NB4 (cell line): Measurements from ENCODE around the gene TRMT1L.

ENCODE experiments used
- DNase-seq: peaks from one replicate; pipeline ENCODE4 v3.0.0; 2010; ENCODE audit warnings: low read depth
- H3K4me3 ChIP-seq: one replicate; pipeline ENCODE4 v1.5.1; 2011; ENCODE audit warnings: mild to moderate bottlenecking, low read depth, low read length, moderate library complexity
- CTCF ChIP-seq: IDR thresholded peaks from one replicate; pipeline ENCODE4 v1.5.1; 2012; ENCODE audit warnings: low read depth, low read length
- MAX ChIP-seq: IDR thresholded peaks from 2 replicates; pipeline ENCODE4 v1.6.1; 2011; ENCODE audit warnings: low read depth, low read length
- MYC ChIP-seq: IDR thresholded peaks from 2 replicates; pipeline ENCODE4 v1.6.1; 2011; ENCODE audit warnings: low read depth, low read length
- POLR2A ChIP-seq: IDR thresholded peaks from 2 replicates; pipeline ENCODE4 v1.6.1; 2011; ENCODE audit warnings: mild to moderate bottlenecking; ENCODE audit not compliant: insufficient read length; ENCODE audit errors: extremely low read depth

TRMT1L gene

GRCh38 chr1:185137896-185138545 lies 18.7 kb downstream of the TRMT1L start:
- no peak overlapping the region for H3K4me3 ChIP-seq
- TF ChIP-seq MYC (no peak), POLR2A (no peak), CTCF (no peak), MAX (no peak)
- no peak for DNase-seq

- no peak for TF ChIP-seq CTCF
- no peak for TF ChIP-seq MAX
- no peak for TF ChIP-seq POLR2A
- no peak for TF ChIP-seq MYC
- DNase-seq = no peak
- no peak overlapping the region for H3K4me3 ChIP-seq
These were observed 24.2 kb downstream of the TRMT1L start for GRCh38 chr1:185132534-185132933.

GRCh38 chr1:185129708-185130107 lies 27.0 kb downstream of the TRMT1L start:
- TF ChIP-seq CTCF (no peak), MYC (no peak), POLR2A (no peak), MAX (no peak)
- DNase-seq = no peak
- no peak overlapping the region for H3K4me3 ChIP-seq

GRCh38 chr1:185112356-185112755 lies 44.4 kb downstream of the TRMT1L start:
- no peak for DNase-seq
- H3K4me3 ChIP-seq = no peak overlapping the region
- TF ChIP-seq MYC (no peak), POLR2A (no peak), CTCF (no peak), MAX (no peak)

GRCh38 chr1:185111873-185112272 lies 44.9 kb downstream of the TRMT1L start:
- no peak for DNase-seq
- TF ChIP-seq MAX (no peak), MYC (no peak), CTCF (no peak), POLR2A (no peak)
- no peak overlapping the region for H3K4me3 ChIP-seq

GRCh38 chr1:185110145-185110544 lies 46.6 kb downstream of the TRMT1L start:
- no peak overlapping the region for H3K4me3 ChIP-seq
- DNase-seq = no peak
- TF ChIP-seq CTCF (no peak), MAX (no peak), MYC (no peak), POLR2A (no peak)
